Myocyte (in vitro differentiated cells): Measurements from ENCODE around the gene GAGE12D. TPM values are rescaled to one million over a fixed set of nuclear protein-coding genes. Genes with fewer than 3 reads are reported as not detected.
"Not testable (repeated sequence)": the region's sequence is repeated elsewhere in the genome, so short reads cannot be mapped to it uniquely, and the experiment has no call there.

Source experiments
- DNase-seq: peaks from one replicate; pipeline ENCODE4 v3.0.0-alpha.2; 2012; ENCODE audit warnings: low read depth
- polyA plus RNA-seq: library from polyadenylated mRNA; unstranded; fragments of >200 nt; gene quantifications from one replicate; pipeline ENCODE4 v1.2.1, GENCODE V29; 2012; ENCODE audit warnings: missing spikeins
- total RNA-seq: library from RNA; depleted of rRNA; stranded (reverse); fragments of >200 nt; gene quantifications from 2 replicates; pipeline ENCODE4 v1.2.3, GENCODE V29; 2014

GAGE12D gene, protein sequence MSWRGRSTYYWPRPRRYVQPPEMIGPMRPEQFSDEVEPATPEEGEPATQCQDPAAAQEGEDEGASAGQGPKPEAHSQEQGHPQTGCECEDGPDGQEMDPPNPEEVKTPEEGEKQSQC
- not detected in 2 replicates for total RNA-seq
- not detected for polyA plus RNA-seq

DNA sequence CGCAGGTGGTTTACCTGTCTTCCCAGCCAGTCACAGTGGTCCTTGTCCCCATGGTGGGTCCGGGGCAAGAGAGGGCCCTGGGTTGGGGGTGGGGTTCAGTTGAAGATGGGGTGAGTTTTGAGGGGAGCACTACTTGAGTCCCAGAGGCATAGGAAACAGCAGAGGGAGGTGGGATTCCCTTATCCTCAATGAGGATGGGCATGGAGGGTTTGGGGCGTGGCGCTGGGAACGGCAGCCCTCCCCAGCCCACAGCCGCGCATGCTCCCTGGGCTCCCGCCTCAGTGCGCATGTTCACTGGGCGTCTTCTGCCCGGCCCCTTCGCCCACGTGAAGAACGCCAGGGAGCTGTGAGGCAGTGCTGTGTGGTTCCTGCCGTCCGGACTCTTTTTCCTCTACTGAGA, at the start of gene GAGE12D:
Gene GAGE12D (plus strand): TSS at position 301 of the 400 bp plus-strand sequence. CDS start 1,155 bp downstream, outside the sequence.
- DNase-seq = not testable (repeated sequence)

GRCh38 chrX:49531877-49532276, 9.7 kb upstream of the GAGE12D start, which contains the start of gene GAGE12C:
Gene GAGE12C (plus strand): TSS chrX:49532177. CDS start chrX:49533332, 1,155 bp downstream.
- not testable (repeated sequence) for DNase-seq

- not testable (repeated sequence) for DNase-seq
Observed at GRCh38 chrX:49550989-49551388, 9.5 kb downstream of the GAGE12D start, which contains the start of gene GAGE12E. Gene GAGE12E (plus strand): TSS chrX:49551289. CDS start chrX:49552444, 1,155 bp downstream.

DNA sequence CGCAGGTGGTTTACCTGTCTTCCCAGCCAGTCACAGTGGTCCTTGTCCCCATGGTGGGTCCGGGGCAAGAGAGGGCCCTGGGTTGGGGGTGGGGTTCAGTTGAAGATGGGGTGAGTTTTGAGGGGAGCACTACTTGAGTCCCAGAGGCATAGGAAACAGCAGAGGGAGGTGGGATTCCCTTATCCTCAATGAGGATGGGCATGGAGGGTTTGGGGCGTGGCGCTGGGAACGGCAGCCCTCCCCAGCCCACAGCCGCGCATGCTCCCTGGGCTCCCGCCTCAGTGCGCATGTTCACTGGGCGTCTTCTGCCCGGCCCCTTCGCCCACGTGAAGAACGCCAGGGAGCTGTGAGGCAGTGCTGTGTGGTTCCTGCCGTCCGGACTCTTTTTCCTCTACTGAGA, 19.0 kb downstream of the GAGE12D start, which contains the start of gene GAGE12F:
Gene GAGE12F (plus strand): TSS at position 301 of the 400 bp plus-strand sequence. CDS start 1,155 bp downstream, outside the sequence.
- DNase-seq = not testable (repeated sequence)

- DNase-seq = not testable (repeated sequence)
Observed at GRCh38 chrX:49568728-49569127, 27.2 kb downstream of the GAGE12D start.

DNA sequence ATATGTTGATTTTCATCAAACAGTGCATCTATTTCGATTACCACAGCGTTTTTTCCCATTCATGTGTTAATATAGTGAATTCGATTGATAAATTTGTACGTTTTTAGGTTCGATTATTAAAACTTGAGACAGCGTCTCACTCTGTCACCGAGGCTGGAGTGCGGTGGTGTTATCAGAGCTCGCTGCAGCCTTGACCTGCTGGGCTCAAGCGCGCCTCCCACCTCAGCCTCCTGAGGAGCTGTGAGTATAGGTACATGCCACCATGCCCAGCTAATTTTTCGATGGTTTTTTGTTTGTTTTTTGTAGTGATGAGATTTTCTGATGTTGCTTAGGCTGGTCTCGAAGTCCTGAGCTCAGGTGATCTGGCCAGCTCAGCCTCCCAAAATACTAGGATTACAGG, 27.6 kb downstream of the GAGE12D start:
- not testable (repeated sequence) for DNase-seq

GRCh38 chrX:49570100-49570499, 28.6 kb downstream of the GAGE12D start, which contains the start of gene GAGE12G:
Gene GAGE12G (plus strand): TSS chrX:49570400. CDS start chrX:49571555, 1,155 bp downstream.
- not testable (repeated sequence) for DNase-seq

- DNase-seq = not testable (repeated sequence)
Observed at GRCh38 chrX:49579649-49580048, 38.1 kb downstream of the GAGE12D start, which contains the start of gene GAGE12H. Gene GAGE12H (plus strand): TSS chrX:49579949. CDS start chrX:49581104, 1,155 bp downstream.

- DNase-seq = not testable (repeated sequence)
Observed at GRCh38 chrX:49589196-49589595, 47.7 kb downstream of the GAGE12D start, which contains the start of gene GAGE2A. Gene GAGE2A (plus strand): TSS chrX:49589496. CDS start chrX:49590651, 1,155 bp downstream.

DNA sequence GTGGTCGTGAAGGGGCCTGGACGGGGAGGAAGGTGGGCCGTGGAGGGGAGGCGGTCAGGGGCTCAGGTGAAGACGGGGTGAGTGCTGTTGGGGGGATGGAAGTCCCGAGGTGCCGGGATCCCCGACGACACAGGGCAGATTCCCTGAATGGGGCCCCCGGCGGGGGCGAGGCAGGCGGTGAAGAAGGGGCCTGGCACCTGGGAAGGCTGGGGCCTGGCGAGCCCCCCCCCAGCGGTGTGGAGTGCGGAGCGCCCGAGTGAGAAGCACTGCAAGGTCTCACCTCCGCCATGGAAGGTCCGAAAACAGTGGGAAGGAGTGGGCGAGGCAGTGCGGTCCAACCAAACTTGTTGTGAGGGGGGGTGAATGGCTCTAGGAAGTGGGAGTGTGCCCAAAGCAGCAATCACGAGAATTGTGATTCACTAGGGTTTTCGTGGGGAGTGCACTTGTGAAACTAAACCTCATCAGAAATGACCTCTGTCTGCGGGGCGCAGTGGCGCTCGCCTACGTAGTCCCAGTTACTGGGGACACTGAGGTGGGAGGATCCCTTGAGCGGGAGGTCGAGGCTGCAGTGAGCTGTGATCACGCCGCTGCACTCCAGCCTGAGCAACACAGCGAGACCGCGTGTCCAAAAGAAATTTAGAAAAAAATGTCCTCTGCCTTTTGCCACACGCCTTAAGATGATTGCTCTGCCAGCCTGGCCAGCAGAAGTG, 48.4 kb downstream of the GAGE12D start:
- not testable (repeated sequence) for DNase-seq

- DNase-seq = not testable (repeated sequence)
Observed at GRCh38 chrX:49590488-49590887, 49.0 kb downstream of the GAGE12D start.

Other genes with a start within 250 kb of the GAGE12D start
- not detected in 2 replicates for gene GAGE10, start 238.1 kb upstream of the GAGE12D start, total RNA-seq
- gene GAGE12J, start 219.7 kb upstream of the GAGE12D start, total RNA-seq = not detected in 2 replicates
- gene GAGE13, start 210.2 kb upstream of the GAGE12D start, total RNA-seq = not detected in 2 replicates
- gene GAGE12C, start 9.6 kb upstream of the GAGE12D start, total RNA-seq = not detected in 2 replicates
- gene GAGE12E, start 9.6 kb downstream of the GAGE12D start, total RNA-seq = not detected in 2 replicates
- gene GAGE12F, start 19.1 kb downstream of the GAGE12D start, total RNA-seq = not detected in 2 replicates
- gene GAGE12G, start 28.7 kb downstream of the GAGE12D start, total RNA-seq = not detected in 2 replicates
- not detected in 2 replicates for gene GAGE12H, start 38.2 kb downstream of the GAGE12D start, total RNA-seq
- not detected in 2 replicates for gene GAGE2A, start 47.8 kb downstream of the GAGE12D start, total RNA-seq
- gene GAGE1, start 57.3 kb downstream of the GAGE12D start, total RNA-seq = not detected in 2 replicates
- not detected in 2 replicates for gene PAGE1, start 154.3 kb downstream of the GAGE12D start, total RNA-seq